Measurements from ENCODE around the gene NET1. TPM values are rescaled to one million over a fixed set of nuclear protein-coding genes. Genes with fewer than 3 reads are reported as not detected.

Gene NET1
- total RNA-seq, 4 donors from 2014 or later: 64.3 to 124 (median 77.2) TPM

- no peak overlapping the region for H3K4me3 ChIP-seq (ENCODE audit: low read depth, poor library complexity, severe bottlenecking)
- intact Hi-C loops (cut with DNase I; ENCODE audit: low total_unique reads): no loop called here
- DNase-seq (ENCODE audit: low spot score in 2 of 2): no peak
- TF ChIP-seq CTCF (IDR thresholded peaks at IDR 0.05): no peak
- no peak for TF ChIP-seq POLR2A (IDR thresholded peaks at IDR 0.05)
- WGBS, 2 donors: 94 to 96% methylated on average over 11 of the region's 11 CpGs
Measured at GRCh38 chr10:5477948-5478693, 65.8 kb downstream of the NET1 start.

GRCh38 chr10:5478694-5479305 lies 66.4 kb downstream of the NET1 start:
- 93% methylated on average over 18 of the region's 18 CpGs for WGBS, 2 donors
- intact Hi-C loops (cut with DNase I; ENCODE audit: low total_unique reads): no loop called here
- DNase-seq (ENCODE audit: low spot score in 2 of 2): peak in 1 of 2 donors; percentile 70

GRCh38 chr10:5479481-5480161 lies 67.3 kb downstream of the NET1 start:
- intact Hi-C loops (cut with DNase I; ENCODE audit: low total_unique reads): no loop called here
- TF ChIP-seq POLR2A (IDR thresholded peaks at IDR 0.05) (no peak), CTCF (IDR thresholded peaks at IDR 0.05) (no peak)
- H3K4me3 ChIP-seq (ENCODE audit: low read depth, poor library complexity, severe bottlenecking): no peak overlapping the region
- WGBS, 2 donors: 76 to 77% methylated on average over 12 to 13 of the region's 14 CpGs
- DNase-seq (ENCODE audit: low spot score in 2 of 2): peak in 1 of 2 donors; percentile 62

More at GRCh38 chr10:5478694-5479305, 66.4 kb downstream of the NET1 start:
- TF ChIP-seq CTCF (IDR thresholded peaks at IDR 0.05) (no peak), POLR2A (IDR thresholded peaks at IDR 0.05) (no peak)
- no peak overlapping the region for H3K4me3 ChIP-seq (ENCODE audit: low read depth, poor library complexity, severe bottlenecking)

GRCh38 chr10:5480162-5480941 lies 68.0 kb downstream of the NET1 start:
- no peak overlapping the region for H3K4me3 ChIP-seq (ENCODE audit: low read depth, poor library complexity, severe bottlenecking)
- peak in 1 of 2 donors; percentile 78 for DNase-seq (ENCODE audit: low spot score in 2 of 2)
- 92% methylated on average over 16 to 21 of the region's 21 CpGs for WGBS, 2 donors
- TF ChIP-seq POLR2A (IDR thresholded peaks at IDR 0.05) (no peak), CTCF (IDR thresholded peaks at IDR 0.05) (no peak)
- intact Hi-C loops (cut with DNase I; ENCODE audit: low total_unique reads): no loop called here

- TF ChIP-seq POLR2A (IDR thresholded peaks at IDR 0.05) (no peak), CTCF (IDR thresholded peaks at IDR 0.05) (no peak)
- peak in 1 of 2 donors; percentile 74 for DNase-seq (ENCODE audit: low spot score in 2 of 2)
- intact Hi-C loops (cut with DNase I; ENCODE audit: low total_unique reads): no loop called here
- no peak overlapping the region for H3K4me3 ChIP-seq (ENCODE audit: low read depth, poor library complexity, severe bottlenecking)
- WGBS, 2 donors: 82 to 85% methylated on average over 12 of the region's 12 CpGs
Measured at GRCh38 chr10:5481121-5481520, 68.8 kb downstream of the NET1 start.

Data from lower leg skin (tissue), 4 donors.